Measurements from ENCODE around the gene BTBD16.

The BTBD16 gene

GRCh38 chr10:122293156-122293960 is 22.3 kb downstream of the BTBD16 start:
- H3K27me3 ChIP-seq (ENCODE audit: insufficient read depth, poor library complexity, severe bottlenecking) = no peaks in the 10 kb centered on the region
- ATAC-seq (ENCODE audit: low read depth) (no peak; the same call in 1 of the 3 replicates), DNase-seq (ENCODE audit: low spot score) (no peak)
- H3K9me3 ChIP-seq (ENCODE audit: severe bottlenecking) = no peaks in the 10 kb centered on the region
- H3K4me3 ChIP-seq (ENCODE audit: severe bottlenecking) = no peak overlapping the region
- peaks cover 23% of the 10 kb centered on the region for H3K4me1 ChIP-seq (ENCODE audit: insufficient read depth, poor library complexity, severe bottlenecking)
- H3K27ac ChIP-seq (ENCODE audit: poor library complexity, severe bottlenecking) = peak overlapping the region; percentile 64
- TF ChIP-seq CTCF (IDR thresholded peaks at IDR 0.05; ENCODE audit: poor library complexity, severe bottlenecking) = no peak
- H3K36me3 ChIP-seq (ENCODE audit: low read depth) = no peaks in the 10 kb centered on the region

- H3K4me3 ChIP-seq (ENCODE audit: severe bottlenecking) = no peak overlapping the region
- H3K27me3 ChIP-seq (ENCODE audit: insufficient read depth, poor library complexity, severe bottlenecking) = no peaks in the 10 kb centered on the region
- H3K4me1 ChIP-seq (ENCODE audit: insufficient read depth, poor library complexity, severe bottlenecking) = peaks cover 24% of the 10 kb centered on the region
- no peaks in the 10 kb centered on the region for H3K36me3 ChIP-seq (ENCODE audit: low read depth)
- TF ChIP-seq CTCF (IDR thresholded peaks at IDR 0.05; ENCODE audit: poor library complexity, severe bottlenecking) = no peak
- H3K9me3 ChIP-seq (ENCODE audit: severe bottlenecking) = no peaks in the 10 kb centered on the region
- DNase-seq (ENCODE audit: low spot score) (peak; percentile 96), ATAC-seq (ENCODE audit: low read depth) (peak; percentile 83)
- peak overlapping the region; percentile 64 for H3K27ac ChIP-seq (ENCODE audit: poor library complexity, severe bottlenecking)
Observed at GRCh38 chr10:122293961-122294380, 22.9 kb downstream of the BTBD16 start.

GRCh38 chr10:122294511-122295450 is 23.7 kb downstream of the BTBD16 start:
- Histone ChIP-seq H3K27me3 (ENCODE audit: insufficient read depth, poor library complexity, severe bottlenecking) (no peaks in the 10 kb centered on the region), H3K36me3 (ENCODE audit: low read depth) (no peaks in the 10 kb centered on the region), H3K27ac (ENCODE audit: poor library complexity, severe bottlenecking) (peak overlapping the region; percentile 64), H3K9me3 (ENCODE audit: severe bottlenecking) (no peaks in the 10 kb centered on the region), H3K4me3 (ENCODE audit: severe bottlenecking) (no peak overlapping the region), H3K4me1 (ENCODE audit: insufficient read depth, poor library complexity, severe bottlenecking) (peaks cover 26% of the 10 kb centered on the region)
- ATAC-seq (ENCODE audit: low read depth) = no peak
- no peak for DNase-seq (ENCODE audit: low spot score)
- no peak for TF ChIP-seq CTCF (IDR thresholded peaks at IDR 0.05; ENCODE audit: poor library complexity, severe bottlenecking)

GRCh38 chr10:122295451-122295809 is 24.3 kb downstream of the BTBD16 start:
- H3K36me3 ChIP-seq (ENCODE audit: low read depth) = no peaks in the 10 kb centered on the region
- H3K9me3 ChIP-seq (ENCODE audit: severe bottlenecking) = no peaks in the 10 kb centered on the region
- H3K27me3 ChIP-seq (ENCODE audit: insufficient read depth, poor library complexity, severe bottlenecking) = no peaks in the 10 kb centered on the region
- peaks cover 26% of the 10 kb centered on the region for H3K4me1 ChIP-seq (ENCODE audit: insufficient read depth, poor library complexity, severe bottlenecking)
- H3K4me3 ChIP-seq (ENCODE audit: severe bottlenecking) = no peak overlapping the region
- TF ChIP-seq CTCF (IDR thresholded peaks at IDR 0.05; ENCODE audit: poor library complexity, severe bottlenecking) = no peak
- DNase-seq (ENCODE audit: low spot score) (no peak), ATAC-seq (ENCODE audit: low read depth) (no peak)
- H3K27ac ChIP-seq (ENCODE audit: poor library complexity, severe bottlenecking) = peak overlapping the region; percentile 64
